Tibial nerve (tissue), 4 donors: ENCODE data around the gene CAMTA1.

Experiments used
- CTCF ChIP-seq, 5 experiments: fragments of 200-600 bp in 3 of 5; fragments of 450-650 bp in 2 of 5; sonication (generic) in 3 of 5; IDR thresholded peaks; one replicate each; pipeline ENCODE4 v1.5.1; 2016 to 2019; ENCODE audit warnings: antibody characterized with exemption in 5 of 5, mild to moderate bottlenecking in 3 of 5, moderate library complexity in 2 of 5
- EP300 ChIP-seq, 2 donors: sonication (generic); formaldehyde crosslinking; IDR thresholded peaks; one replicate each; pipeline ENCODE4 v1.6.1; 2017; ENCODE audit warnings: antibody characterized with exemption in 2 of 2, mild to moderate bottlenecking in 1 of 2
- POLR2A ChIP-seq, 2 donors: fragments of 450-650 bp; IDR thresholded peaks; one replicate each; pipeline ENCODE4 v1.6.1; 2017; ENCODE audit warnings: antibody characterized with exemption in 2 of 2, mild to moderate bottlenecking in 2 of 2, moderate library complexity in 2 of 2

GRCh38 chr1:6951536-6951935, 166.3 kb downstream of the CAMTA1 start:
- no peak for TF ChIP-seq CTCF (IDR thresholded peaks at IDR 0.05)
- no peak for TF ChIP-seq POLR2A (IDR thresholded peaks at IDR 0.05)
- TF ChIP-seq EP300 (IDR thresholded peaks at IDR 0.05): no peak
